Chondrocyte (in vitro differentiated cells): ENCODE measurements around the gene SLIT3. TPM values are rescaled to one million over a fixed set of nuclear protein-coding genes. Genes with fewer than 3 reads are reported as not detected.

Experiments used
- DNase-seq: peaks from one replicate; pipeline ENCODE4 v3.0.0; 2021; ENCODE audit warnings: mixed read lengths, low spot score
- H3K27ac Mint-ChIP-seq: one replicate; pipeline ENCODE4 v1.8.0; 2021; ENCODE audit warnings: mild to moderate bottlenecking, moderate library complexity, mixed read lengths; ENCODE audit not compliant: unreplicated experiment
- H3K27me3 Mint-ChIP-seq: 2 replicates; pipeline ENCODE4 v1.8.0; 2021; ENCODE audit warnings: low read depth, mixed read lengths
- H3K36me3 Mint-ChIP-seq: 2 replicates; pipeline ENCODE4 v1.8.0; 2021; ENCODE audit warnings: low read depth, mixed read lengths
- H3K4me1 Mint-ChIP-seq: 2 replicates; pipeline ENCODE4 v1.8.0; 2021; ENCODE audit warnings: low read depth, mild to moderate bottlenecking, mixed read lengths
- H3K4me3 Mint-ChIP-seq: one replicate; pipeline ENCODE4 v1.8.0; 2021; ENCODE audit warnings: mild to moderate bottlenecking, moderate library complexity, mixed read lengths; ENCODE audit not compliant: unreplicated experiment
- H3K9me3 Mint-ChIP-seq: 2 replicates; pipeline ENCODE4 v1.8.0; 2021; ENCODE audit warnings: low read depth, mixed read lengths
- total RNA-seq: library from RNA; stranded (reverse); gene quantifications from 3 replicates; pipeline ENCODE4 v1.2.1, GENCODE V29; 2021
- TF ChIP-seq, protein P1 (sequence below): fragments of 200-600 bp; sonication (generic); IDR thresholded peaks from 2 replicates; pipeline ENCODE4 v1.5.0; 2021; ENCODE audit warnings: antibody characterized with exemption, mild to moderate bottlenecking, moderate library complexity

The SLIT3 gene
- total RNA-seq, 1 donor from 2014 or later: 116 TPM

DNA sequence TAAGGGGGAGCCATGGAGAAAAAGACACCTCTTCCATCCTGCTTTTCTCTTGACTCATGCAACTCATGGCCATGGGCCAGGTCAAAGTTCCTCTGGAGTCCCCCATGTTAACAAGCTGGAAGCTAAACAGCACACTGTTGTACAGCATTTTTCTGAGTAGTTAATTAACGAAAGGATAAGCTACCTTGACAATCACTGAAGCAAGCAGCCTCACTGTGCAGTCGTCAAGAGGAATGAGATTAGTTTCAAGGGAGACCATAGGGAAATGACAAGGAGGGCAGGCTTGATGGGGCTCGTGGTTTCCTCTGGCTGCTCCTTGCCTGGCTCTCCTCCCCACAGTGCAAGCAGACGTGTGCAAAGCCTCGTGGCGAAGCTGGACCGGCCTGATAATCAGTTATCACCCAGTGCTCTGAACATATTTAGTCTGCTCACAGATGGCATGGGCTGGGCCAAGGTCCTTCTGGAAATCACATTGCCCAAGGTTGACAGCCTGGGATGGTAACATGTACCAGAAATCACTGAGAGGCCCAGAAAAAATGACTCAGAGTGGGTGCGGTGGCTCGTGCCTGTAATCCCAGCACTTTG, 209.5 kb downstream of the SLIT3 start:
- Mint-ChIP-seq H3K27ac (no peak overlapping the region), H3K4me3 (no peak overlapping the region), H3K9me3 (peaks cover 11% of the 10 kb centered on the region), H3K36me3 (peaks cover 9% of the 10 kb centered on the region), H3K4me1 (peaks cover 25% of the 10 kb centered on the region), H3K27me3 (no peaks in the 10 kb centered on the region)
- TF ChIP-seq, protein P1, sequence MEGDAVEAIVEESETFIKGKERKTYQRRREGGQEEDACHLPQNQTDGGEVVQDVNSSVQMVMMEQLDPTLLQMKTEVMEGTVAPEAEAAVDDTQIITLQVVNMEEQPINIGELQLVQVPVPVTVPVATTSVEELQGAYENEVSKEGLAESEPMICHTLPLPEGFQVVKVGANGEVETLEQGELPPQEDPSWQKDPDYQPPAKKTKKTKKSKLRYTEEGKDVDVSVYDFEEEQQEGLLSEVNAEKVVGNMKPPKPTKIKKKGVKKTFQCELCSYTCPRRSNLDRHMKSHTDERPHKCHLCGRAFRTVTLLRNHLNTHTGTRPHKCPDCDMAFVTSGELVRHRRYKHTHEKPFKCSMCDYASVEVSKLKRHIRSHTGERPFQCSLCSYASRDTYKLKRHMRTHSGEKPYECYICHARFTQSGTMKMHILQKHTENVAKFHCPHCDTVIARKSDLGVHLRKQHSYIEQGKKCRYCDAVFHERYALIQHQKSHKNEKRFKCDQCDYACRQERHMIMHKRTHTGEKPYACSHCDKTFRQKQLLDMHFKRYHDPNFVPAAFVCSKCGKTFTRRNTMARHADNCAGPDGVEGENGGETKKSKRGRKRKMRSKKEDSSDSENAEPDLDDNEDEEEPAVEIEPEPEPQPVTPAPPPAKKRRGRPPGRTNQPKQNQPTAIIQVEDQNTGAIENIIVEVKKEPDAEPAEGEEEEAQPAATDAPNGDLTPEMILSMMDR: no peak
- no peak for DNase-seq

DNA sequence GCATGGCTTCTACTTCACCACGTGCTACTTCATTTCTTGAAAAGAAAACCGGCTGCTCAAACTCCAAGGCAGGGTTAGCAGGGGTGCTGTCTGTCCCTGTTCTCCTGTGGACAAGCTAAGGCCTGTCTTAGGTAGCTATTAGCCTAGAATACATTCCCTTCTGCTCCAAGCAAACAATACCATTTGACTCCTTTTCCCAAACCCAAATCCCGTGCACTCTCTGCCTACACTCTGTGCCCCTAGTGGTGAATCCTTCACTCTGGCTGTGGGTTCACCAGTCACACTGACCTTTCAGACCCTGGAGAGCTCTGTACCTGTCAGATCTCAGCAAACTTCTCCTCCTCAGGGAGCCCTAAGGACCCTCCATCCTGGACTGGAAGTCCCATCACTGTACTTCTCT, 211.6 kb downstream of the SLIT3 start:
- Mint-ChIP-seq H3K27me3 (no peaks in the 10 kb centered on the region), H3K4me3 (no peak overlapping the region), H3K36me3 (peaks cover 9% of the 10 kb centered on the region), H3K9me3 (peaks cover 11% of the 10 kb centered on the region), H3K4me1 (peaks cover 5% of the 10 kb centered on the region), H3K27ac (no peak overlapping the region)
- no peak for DNase-seq
- TF ChIP-seq, protein P1: no peak

DNA sequence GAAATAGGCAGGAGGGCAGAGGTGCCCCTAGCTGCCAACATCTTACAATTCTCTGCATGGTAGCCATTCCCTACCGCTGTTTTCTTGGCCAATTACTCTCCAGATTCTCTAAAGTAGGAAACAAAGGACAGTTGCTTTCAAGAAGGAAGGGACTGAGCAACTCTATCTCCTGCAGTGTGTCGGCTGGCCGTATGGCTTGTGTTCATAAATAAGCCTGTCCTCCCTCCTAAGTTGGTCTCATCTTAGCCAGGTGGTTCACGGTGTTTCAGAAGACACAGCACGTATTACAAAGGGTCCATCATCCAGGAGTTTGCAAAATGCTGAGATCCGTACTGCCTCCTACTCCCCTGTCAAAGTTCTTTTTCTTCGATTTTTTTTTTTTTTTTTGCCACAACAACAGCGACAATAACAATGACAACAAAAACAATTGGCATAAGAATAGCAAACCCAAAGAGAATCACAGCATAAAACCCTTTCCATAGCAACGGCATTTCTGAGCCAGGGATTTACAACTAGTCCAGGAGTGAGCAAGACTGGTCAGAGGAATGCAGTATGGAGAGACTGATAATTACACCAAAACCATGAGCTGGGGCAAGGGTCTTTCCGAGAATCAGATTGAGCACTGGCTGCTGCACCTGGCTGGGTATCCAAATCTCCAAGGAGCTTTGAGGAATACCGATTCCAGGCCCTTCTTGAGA, 212.8 kb downstream of the SLIT3 start:
- Mint-ChIP-seq H3K4me3 (no peak overlapping the region), H3K27ac (no peak overlapping the region), H3K36me3 (peaks cover 9% of the 10 kb centered on the region), H3K9me3 (peaks cover 11% of the 10 kb centered on the region), H3K4me1 (peaks cover 3% of the 10 kb centered on the region), H3K27me3 (no peaks in the 10 kb centered on the region)
- TF ChIP-seq, protein P1: no peak
- DNase-seq: no peak

DNA sequence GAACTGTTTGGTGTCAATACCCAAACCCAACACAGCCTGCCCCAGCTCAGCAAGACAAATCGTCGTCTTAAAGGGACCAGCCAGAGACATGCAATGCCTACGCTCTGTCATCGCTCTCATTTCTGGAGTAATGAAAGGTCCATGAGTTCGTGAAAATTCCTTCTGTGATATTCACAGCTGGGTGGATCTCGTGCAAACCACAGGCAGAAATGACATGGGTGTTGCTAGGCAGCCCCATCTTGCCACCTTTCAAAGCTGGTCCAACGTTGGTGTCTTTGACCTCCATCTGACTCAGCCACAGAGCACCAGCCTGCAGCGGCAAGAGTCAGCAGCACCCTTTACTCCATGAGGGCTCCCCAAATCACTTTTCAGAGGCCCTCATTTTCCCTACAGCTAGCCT, 215.3 kb downstream of the SLIT3 start:
- no peaks in the 10 kb centered on the region for H3K27me3 Mint-ChIP-seq
- TF ChIP-seq, protein P1: no peak
- DNase-seq: no peak
- H3K9me3 Mint-ChIP-seq: peaks cover 7% of the 10 kb centered on the region
- peaks cover 22% of the 10 kb centered on the region for H3K4me1 Mint-ChIP-seq
- H3K36me3 Mint-ChIP-seq: peaks cover 6% of the 10 kb centered on the region
- no peak overlapping the region for H3K27ac Mint-ChIP-seq
- no peak overlapping the region for H3K4me3 Mint-ChIP-seq

DNA sequence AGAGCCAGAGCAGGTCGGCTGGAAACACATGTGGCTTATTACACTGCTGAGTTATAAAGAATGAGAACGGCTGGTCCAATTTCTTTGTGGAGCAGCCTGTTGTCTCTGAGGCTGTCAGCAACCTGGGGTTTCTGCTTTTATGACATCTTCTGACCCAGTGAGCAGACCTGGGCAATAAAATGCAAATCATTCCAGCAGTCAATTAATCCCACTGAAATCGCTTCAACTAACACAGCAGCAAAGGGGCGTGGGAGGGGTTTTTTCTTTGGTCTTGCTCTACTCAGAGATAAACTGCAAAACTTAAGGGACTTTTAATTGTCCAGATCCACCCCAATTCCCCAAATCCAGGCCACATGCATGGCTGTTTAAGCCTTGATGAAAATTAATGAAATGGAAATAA, 215.7 kb downstream of the SLIT3 start:
- no peak overlapping the region for H3K27ac Mint-ChIP-seq
- peaks cover 26% of the 10 kb centered on the region for H3K4me1 Mint-ChIP-seq
- TF ChIP-seq, protein P1: no peak
- DNase-seq: no peak
- no peak overlapping the region for H3K4me3 Mint-ChIP-seq
- peaks cover 6% of the 10 kb centered on the region for H3K36me3 Mint-ChIP-seq
- H3K27me3 Mint-ChIP-seq: no peaks in the 10 kb centered on the region
- peaks cover 3% of the 10 kb centered on the region for H3K9me3 Mint-ChIP-seq
